NCI-H510A (cell line): ENCODE measurements around the gene BOD1L1.
A peak's percentile ranks its signal among the peaks of the same experiment; 100 is the strongest.

Experiments used
- DNase-seq: peaks from one replicate; lab custom pipeline; 2025; lab: John Stamatoyannopoulos, UW

The BOD1L1 gene

DNA sequence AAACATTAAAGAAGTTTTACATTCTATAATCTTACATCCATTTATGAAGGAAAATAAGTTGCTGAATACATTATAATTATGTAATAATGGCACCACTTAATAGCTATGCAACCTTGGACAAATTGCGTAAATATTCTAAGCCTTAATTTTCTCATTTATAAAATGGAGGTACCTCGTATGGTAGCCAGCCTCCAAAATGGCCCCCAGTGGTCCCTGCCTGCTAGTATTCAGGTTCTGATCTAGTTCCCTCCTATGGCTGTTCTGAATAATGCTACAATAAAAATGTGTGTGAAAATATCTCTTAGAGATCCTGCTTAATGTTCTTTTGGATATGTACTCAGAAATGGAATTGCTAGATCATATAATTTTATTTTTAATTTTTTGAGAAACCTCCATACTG, 72.2 kb downstream of the BOD1L1 start:
- no peak for DNase-seq

DNA sequence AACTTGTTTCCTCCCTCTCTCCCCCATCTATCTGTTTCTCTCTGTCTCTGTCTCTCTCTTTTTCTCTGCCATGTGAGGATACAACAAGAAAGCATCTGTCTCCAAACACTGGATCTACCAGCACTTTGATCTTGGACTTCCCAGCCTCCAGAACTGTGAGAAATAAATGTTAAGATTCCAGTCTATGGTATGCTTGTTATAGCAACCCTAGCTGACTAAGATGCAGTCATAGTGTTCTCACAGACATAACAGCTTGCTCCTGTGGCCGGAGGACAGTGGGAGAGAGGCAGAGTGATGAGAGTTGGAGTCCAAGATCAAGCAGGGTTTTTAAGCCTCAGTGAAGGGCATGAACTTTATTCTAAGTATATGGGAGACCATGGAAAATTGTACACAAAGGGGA, 74.4 kb downstream of the BOD1L1 start:
- no peak for DNase-seq

DNA sequence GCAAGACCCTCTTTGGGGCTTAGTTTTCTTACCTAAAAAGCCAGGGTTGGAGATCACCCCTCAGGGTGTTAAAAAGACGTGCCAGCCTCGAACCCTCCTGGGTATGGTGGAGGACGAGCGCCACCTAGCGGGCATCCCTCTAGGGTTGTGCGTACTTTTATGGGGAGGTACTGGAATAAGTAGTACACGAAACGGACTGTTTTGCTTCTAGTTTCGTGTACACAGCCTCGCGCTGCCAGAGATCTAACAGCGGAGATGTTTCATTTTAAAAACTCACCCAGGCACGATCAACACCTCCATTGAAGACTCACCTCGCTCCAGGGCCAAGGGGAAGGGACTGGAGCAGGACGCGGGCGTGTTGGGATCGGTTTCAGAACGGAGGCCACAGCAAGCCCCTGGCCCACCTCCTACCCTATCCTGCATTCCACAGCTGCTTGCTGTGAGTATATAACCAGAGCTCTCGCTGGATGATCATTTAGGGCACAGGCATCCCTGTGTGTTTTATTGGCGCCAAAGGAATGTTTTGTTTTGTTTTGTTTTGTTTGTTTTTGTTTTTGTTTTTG, 78.5 kb downstream of the BOD1L1 start:
- peak; percentile 9 for DNase-seq

DNA sequence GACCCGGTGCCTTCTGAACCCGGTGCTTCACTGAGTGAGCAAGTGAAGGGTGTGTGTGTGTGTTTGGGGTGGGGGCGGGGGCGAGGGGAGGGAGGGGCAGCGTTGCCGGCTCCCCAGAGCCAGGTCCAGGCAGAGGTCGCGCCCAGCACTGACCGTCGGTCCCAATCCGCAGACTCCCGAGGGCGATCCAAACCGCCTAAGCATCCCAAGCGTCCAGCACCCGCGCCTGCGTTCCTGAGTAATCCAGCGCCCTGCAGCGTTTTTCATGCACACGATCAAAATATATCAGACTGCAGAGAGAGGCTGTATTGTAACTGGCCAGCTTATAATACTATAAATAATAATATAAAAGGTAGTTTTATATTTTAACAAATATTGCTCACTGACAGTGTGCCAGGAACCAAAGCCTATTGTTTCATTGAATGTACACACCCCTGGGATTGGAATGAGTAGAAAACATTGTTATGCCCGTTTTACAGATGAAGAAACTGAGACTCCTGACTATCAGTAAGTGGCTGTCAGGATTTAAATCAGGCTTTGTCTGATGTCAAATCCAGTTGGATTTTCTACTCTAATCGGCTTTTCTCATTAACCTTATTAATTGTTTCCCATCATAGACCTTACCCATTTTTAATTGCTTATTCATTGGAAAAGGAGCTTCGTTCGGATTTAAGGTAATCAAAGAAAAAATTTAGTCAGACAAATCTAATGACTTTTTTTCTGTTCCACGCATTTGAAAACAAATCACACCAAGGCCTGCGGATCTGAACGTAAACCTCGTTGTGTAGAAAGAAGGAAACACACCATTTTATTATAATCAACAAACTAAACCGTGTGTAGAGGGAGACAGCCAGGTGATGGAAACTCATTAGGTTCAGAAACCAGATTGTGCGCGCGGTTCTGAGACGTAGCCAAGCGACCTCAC, 79.2 kb downstream of the BOD1L1 start:
- peak; percentile 0 for DNase-seq

DNA sequence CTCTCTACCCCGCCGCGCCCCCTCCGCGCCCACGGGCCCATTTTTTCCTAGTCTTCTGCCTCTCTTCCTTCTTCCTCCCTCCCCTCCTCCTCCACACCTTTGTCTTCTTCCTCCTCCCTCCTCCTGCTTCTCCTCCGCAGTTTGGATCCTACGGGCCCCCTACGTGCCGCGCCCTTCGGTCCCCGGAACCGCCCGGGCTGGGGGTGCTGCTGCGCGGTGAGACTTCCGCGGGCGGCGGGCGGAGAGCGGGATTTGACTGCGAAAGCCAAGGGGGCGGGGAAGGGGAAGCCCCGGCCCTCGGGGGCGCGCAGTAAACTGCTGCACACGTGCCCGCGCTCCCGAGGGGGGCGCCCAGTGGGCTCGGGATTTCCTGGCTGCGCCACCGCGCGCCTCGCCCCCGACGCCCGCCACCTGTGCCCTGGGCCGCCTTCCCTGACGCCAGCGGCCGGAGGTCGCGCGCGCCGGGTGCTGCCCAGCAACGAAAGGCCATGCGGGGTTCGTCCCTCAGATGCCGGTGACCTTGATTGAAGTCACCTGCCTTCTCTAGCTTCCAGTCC, 80.0 kb downstream of the BOD1L1 start:
- peak; percentile 23 for DNase-seq

DNA sequence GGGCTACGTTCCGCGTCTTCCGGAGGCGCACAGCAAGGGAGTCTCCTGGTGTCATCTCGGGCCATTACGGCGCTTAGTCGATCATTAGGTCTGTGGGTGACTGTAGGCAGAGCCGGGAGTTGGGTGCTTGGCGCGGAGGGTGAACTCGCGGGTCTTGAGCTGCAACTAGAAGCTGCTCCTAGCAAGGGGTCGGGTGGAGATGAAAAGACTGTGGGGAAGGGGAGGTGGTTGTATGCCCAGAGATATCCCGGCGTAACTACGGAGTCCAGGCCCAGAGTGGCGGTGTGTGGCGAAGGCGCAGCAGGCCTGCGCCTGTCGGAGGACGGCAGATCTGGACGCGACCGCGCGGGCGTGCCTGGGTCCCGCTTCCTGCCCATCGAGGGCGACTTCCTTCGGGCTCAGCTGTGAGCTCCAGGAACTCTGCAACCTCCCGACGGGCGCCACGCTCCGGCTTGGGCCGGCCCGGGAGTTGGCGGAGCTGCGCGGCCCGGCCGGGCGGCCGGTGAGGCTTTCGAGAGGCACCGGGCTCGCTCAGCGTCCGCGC, 80.5 kb downstream of the BOD1L1 start:
- peak; percentile 7 for DNase-seq

DNA sequence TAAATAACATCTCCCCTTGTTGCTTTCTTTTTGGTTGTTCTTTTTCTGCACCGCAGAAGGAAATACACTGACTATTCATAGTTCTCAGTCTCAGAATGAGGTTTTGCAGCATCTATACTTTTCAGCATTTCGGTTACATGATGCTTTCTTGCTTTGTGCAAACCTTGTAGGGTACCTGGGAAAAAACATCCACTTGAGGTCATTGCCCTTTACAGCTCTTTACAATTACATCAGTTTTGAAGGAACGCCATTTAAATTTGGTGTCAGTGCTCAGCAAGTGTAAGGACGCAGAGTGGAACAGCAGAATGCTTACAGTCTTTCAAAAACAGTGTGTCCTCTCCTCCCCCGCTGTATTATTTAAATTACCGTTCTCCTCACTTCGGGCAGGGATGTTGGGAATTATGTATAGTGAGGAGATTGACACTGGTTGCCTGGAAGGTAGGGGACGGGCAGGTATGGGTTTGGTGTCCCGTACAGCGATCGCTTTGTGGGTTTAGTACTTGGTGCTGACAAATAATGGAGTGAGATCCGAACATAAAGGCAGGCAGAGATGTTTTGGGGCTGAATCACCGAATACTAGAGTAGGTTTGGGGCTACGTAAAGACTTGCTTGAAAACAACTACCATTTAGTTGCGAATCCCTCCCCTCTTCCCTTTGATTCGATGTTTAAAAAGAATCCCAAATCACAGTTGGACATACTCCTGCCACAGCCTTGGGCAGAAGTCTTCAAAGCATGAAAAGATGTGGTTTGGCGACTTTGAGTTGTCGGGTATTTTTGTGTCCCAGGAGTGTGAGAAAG, 81.2 kb downstream of the BOD1L1 start:
- no peak for DNase-seq

DNA sequence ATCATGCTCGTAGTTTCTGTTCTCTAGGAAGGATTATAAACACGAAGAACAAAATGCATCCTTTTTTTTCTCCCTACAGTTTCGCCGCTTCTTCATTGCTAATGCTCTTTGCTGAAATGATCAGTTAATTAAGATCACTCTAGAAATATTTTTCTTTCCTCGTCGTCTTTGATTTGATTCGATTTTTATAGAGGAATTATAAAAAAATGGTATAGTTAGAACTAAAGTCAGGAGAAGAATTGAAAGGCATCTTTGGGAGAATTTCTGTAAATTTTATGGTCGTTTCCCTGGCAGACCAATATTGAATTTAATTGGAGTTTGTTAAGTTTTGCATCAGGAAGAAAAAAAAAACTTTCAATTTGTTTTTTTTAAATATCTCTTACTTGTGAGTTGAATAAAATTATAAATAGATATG, 82.1 kb downstream of the BOD1L1 start:
- no peak for DNase-seq

DNA sequence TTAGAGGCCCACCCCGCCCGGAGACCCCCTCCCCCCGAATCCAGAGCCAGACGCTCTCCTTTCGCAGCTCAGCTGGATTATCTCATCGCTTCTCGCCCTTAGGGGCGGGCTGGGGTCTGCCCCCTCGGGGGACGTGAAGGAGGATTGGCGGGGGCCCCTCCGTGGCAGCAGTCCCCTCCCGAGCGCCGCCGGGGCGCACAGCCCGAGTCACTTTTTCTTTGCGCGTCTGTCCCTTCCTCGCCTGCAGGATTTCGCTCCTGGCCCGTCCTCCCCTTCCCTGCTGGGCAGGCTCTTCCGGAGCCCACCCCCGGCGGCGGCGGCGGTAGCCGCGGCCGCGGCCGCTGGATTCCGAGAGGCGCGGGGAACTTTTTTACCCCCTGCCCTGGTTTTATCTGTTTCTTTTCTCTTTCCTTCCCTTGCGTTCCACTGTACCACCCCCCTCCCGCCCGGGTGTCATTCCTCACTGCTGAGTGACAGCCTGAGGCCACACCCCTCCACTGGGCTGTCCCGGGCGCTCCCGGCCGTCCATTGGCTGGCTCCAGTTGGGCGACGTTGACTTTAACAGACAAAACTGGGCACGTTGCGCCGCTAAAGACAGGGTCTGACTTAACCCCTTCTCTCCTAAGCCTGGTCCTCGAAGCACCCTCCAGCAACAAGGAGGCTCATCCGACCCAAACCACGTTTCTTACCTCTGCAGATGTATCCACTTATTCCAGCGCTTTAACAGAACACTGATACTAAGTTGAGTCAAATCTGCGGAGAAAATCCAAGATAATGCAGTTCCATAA, 82.7 kb downstream of the BOD1L1 start:
- DNase-seq: peak; percentile 25

DNA sequence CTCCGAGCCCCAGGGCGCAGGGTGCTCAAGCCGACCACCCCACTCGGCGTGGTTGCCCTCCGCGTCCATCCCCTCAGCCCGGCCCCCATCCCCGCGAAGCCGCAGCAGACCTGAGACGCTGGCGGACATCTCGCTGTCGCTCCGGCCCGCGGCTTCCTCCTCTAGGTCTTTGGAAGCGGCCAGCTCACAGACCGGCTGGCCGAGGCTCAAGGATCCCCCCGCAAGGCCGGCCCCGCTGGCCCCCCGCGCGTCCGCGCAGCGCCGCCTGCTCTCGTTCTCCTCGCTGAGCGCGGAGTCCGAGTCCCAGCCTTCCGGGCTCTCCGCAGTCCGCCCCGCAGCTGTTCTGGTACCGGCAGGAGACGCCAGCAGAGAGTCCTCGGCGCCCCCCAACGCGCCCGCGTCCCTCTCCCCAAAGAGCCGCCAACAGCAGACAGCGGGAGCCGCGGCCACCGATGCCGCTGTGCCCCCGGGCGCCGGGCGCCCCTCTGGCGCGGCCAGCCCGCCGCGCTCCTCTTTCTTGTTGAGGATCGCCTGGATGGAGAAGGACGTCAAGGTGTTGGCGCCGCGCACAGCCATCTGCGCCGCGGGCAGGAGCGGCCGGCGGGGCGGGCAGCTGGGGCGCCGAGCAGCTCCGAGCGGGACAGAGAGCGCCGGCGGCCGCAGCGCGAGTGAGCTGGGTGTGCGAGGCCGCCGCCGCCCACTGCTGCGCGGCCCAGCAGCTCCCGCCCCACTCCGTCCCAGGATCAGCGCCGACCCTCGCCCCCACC, 83.5 kb downstream of the BOD1L1 start, which contains the start of gene NKX3-2:
TSS of gene NKX3-2 (minus strand) at position 670 of the 767 bp plus-strand sequence. CDS start at position 576, 94 bp downstream.
- peak; percentile 27 for DNase-seq

DNA sequence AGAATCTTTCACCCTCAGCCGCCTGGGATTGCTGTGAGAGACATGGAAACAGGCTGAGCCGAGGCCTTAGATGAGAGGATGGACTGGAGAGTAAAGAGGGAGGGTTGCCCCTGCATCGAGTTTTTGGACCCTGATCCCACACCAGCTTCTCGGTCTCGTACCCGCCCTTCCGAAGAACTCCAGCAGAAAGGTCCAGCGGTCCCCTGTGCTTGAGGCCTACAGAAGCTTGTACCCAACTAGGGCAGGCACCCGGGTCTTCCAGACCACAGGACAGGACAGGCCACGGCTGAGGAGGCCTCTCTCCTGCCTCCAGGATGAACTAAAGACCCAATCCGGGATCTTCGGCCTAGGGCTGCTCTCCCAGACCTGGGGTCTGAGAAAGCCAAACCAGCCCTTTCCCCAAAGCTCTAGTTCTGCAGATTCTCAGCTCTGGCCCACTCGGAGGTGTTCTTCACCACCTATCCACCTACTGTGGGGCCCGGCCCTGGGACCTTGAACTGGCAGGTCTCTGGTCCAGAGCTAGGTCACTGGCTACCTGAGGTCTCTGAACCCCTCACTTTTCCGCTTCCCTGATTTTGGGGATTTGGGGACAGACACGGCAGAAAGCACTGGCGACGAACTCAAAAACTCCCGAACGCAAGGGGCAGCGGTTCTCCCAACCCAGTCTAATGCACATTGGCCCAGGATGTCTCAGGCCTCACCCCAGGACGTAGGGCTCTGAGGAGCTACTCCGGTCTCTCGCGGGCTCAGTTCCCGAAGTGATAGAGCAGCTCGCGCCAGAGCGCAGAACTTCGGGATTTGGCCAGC, 84.3 kb downstream of the BOD1L1 start:
- DNase-seq: no peak

DNA sequence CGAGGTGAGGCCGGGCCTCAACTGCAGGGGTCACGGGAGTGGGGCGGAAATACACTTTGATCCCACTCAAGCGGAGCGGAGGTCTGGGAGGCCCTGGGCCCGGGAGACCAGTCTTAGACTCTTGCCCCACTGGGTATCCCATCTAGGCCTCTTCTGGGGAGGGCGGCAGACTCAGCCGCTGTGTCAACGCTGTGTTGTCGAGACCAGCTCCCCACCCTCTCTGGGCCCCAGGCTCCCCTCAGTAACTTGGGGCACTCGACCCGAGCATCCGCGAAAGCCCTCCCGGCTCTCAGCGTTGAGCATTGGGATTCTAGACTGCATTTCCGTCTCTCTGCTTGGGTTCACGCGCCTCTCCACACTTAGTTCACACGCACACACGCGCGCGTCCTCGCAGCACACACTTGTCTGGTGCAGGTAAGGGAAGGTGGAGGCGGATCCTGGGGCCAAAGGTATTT, 84.9 kb downstream of the BOD1L1 start:
- no peak for DNase-seq

DNA sequence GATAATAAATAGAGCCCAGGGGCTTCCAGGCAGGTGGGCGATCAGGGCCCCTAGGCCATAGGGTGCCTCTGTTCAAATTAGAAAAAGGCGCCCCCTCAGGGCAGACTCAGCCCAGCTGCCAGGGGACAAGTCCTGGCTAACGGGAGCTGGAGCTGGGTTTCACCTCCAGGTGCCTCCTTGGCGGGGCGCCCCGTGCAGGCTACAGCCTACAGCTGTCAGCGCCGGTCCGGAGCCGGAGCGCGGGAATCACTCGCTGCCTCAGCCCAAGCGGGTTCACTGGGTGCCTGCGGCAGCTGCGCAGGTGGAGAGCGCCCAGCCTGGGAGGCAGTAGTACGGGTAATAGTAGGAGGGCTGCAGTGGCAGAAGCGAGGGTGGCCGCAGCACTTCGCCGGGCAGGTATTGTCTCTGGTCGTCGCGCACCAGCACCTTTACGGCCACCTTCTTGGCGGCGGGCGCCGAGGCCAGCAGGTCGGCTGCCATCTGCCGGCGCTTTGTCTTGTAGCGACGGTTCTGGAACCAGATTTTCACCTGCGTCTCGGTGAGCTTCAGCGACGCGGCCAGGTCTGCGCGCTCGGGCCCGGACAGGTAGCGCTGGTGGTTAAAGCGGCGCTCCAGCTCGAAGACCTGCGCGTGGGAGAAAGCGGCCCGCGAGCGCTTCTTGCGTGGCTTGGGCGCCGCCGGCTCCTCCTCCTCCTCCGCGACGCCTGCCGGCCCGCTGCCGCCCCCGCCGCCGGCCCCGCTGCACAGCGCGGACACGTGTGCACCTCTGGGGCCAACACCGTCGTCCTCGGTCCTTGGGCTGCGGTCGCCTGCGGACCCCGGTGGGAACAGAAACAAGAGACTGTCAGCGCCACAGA, 85.6 kb downstream of the BOD1L1 start:
- DNase-seq: no peak

DNA sequence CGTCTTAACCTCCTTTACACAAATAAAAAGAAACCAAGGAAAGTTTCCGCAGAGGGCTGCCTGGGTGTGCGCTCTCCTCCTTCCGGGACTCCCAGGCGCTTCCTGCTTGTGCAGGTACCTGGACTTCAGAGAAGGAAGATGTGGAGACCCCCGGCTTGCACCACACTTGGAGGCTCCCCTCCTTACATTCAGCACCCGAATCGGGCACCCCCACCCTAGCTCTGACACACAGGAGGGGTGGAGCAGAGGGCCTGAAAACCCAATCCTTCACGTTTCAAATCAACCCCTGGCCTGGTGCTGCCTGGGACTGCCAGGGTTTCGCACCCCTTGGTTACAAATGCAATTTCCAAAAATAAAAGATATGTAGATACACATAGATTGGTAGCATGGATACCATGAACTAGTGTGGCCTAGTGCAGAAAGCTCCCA, 86.3 kb downstream of the BOD1L1 start:
- no peak for DNase-seq

DNA sequence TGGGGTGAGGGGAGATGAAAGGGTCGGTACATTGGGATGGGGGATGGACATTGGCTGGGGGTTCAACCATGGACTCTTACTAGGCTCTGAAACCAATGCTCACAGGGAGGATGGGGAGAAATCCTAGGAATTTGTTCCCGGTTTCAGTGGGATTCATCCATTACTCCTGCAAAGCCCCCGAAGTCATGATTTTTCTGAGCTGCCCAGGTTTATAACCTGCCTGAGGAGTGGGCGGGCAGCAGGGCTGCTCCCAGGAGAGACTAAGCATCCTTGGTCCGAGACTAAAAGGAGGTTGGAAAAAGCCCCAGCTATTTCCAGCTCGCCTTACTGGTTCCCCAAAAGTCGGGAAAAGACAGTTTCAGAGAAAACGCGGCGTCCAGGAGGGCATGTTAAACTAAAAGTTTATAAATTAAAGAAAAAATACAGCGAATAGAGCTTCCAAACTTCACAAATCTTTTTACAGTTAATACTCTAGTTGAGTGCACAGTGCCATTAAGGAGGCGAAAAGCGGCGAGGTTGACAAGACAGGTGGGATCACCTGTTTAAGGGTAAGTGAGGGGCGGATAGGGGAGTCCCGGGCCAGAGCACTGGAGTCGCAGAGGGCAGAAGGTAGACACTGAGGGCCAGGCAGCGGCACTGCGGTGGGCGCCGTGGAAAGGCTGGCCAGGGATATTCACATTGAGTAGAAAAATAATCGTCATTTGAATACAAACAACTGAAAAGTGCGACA, 86.9 kb downstream of the BOD1L1 start:
- DNase-seq: no peak

DNA sequence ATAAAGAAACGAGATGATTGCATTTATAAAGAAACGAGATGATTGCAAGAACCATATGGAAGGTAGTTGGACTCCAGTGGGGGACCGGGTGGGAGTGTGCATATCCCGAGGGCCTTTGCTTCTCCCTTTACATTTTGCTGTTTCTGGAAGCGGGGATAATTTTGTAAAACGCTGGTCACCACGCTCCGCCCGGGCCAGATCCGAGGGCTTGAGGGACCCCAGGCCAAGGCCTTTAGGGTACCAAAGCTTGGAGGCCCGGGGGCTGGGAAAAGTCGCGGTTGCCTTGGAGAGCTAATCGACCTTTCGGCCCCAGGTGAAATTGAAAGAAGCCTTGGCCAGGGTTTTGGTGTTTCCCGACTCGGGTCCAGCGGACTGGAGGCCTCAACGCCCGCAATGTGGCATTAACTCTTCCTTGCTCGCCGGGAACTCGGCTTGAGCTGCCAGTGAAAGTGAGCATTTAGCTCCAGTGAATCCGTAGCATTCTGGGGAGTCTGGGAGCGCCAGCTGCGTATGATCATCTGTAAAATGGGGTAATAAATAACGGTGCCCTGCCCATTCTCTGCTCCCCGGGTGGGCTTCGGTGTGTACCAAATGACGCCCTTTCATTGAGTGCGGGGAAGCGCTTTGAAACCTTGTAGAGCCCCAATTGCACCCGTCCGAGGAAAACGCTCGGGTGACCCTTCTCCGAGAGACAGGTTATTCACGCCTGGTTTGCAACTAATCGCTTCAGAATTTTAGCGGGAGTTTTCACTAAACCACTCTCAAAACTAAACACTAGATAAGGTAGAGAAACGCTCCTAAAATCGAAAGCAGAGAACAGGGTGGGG, 87.7 kb downstream of the BOD1L1 start:
- DNase-seq: no peak
